Fibroblast of lung (primary cell): ENCODE results near the gene PRDX1. TPM values are rescaled to one million over a fixed set of nuclear protein-coding genes. Genes with fewer than 3 reads are reported as not detected.
A peak's percentile ranks its signal among the peaks of the same experiment; 100 is the strongest.

Experiments
- DNase-seq, 2 donors: peaks; one replicate each; pipeline versions ENCODE4 v3.0.0 to v3.0.0-alpha.2; 2010; ENCODE audit warnings: low read depth in 2 of 2
- H2AFZ ChIP-seq: 2 replicates; pipeline ENCODE4 v1.5.1; 2012; ENCODE audit warnings: low read length, control low read depth, inconsistent platforms
- H3K27ac ChIP-seq: 2 replicates; pipeline ENCODE4 v1.5.1; 2011; ENCODE audit warnings: low read length, control low read depth; ENCODE audit not compliant: insufficient read depth
- H3K27me3 ChIP-seq: 2 replicates; pipeline ENCODE4 v1.5.1; 2011; ENCODE audit warnings: mild to moderate bottlenecking, low read length; ENCODE audit not compliant: control insufficient read depth, insufficient read depth
- H3K36me3 ChIP-seq: 2 replicates; pipeline ENCODE4 v1.5.1; 2011; ENCODE audit warnings: low read length; ENCODE audit not compliant: control insufficient read depth, insufficient read depth
- H3K4me1 ChIP-seq: 2 replicates; pipeline ENCODE4 v1.5.1; 2011; ENCODE audit warnings: low read length; ENCODE audit not compliant: control insufficient read depth, insufficient read depth; ENCODE audit errors: extremely low read depth
- H3K4me2 ChIP-seq: 2 replicates; pipeline ENCODE4 v1.5.1; 2011; ENCODE audit warnings: low read length, control low read depth; ENCODE audit not compliant: insufficient read depth; ENCODE audit errors: extremely low read depth
- H3K4me3 ChIP-seq, 4 experiments: fragments of 200-600 bp in 1 of 4; sonication (generic) in 1 of 4; replicated peaks in 1 of 4; 2 replicates each; pipeline ENCODE4 v1.5.1; 2011 to 2016; ENCODE audit warnings: low read length in 4 of 4, low read depth in 3 of 4, mild to moderate bottlenecking in 3 of 4, control low read depth in 2 of 4, inconsistent platforms in 1 of 4, mixed read lengths in 1 of 4; ENCODE audit not compliant: insufficient read depth in 1 of 4; ENCODE audit errors: control extremely low read depth in 1 of 4
- H3K79me2 ChIP-seq: 2 replicates; pipeline ENCODE4 v1.5.1; 2012; ENCODE audit warnings: mild to moderate bottlenecking, low read length, inconsistent platforms; ENCODE audit not compliant: control insufficient read depth, insufficient read depth
- H3K9ac ChIP-seq: 2 replicates; pipeline ENCODE4 v1.5.1; 2011; ENCODE audit warnings: mild to moderate bottlenecking, low read length, control low read depth; ENCODE audit not compliant: insufficient read depth
- H3K9me3 ChIP-seq: 2 replicates; pipeline ENCODE4 v1.5.1; 2012; ENCODE audit warnings: low read depth, low read length; ENCODE audit not compliant: control insufficient read depth, insufficient read depth
- H4K20me1 ChIP-seq: 2 replicates; pipeline ENCODE4 v1.5.1; 2011; ENCODE audit warnings: low read length; ENCODE audit not compliant: control insufficient read depth, insufficient read depth; ENCODE audit errors: extremely low read depth
- EZH2 ChIP-seq: IDR thresholded peaks from 2 replicates; pipeline ENCODE4 v1.5.1; 2012; ENCODE audit warnings: low read length, control low read depth, mild to moderate bottlenecking; ENCODE audit errors: missing control alignments
- polyA minus RNA-seq: library from RNA; depleted of rRNA, polyadenylated mRNA; stranded (reverse); fragments of >200 nt; gene quantifications from 2 replicates; pipeline ENCODE4 v1.2.3, GENCODE V29; 2011; ENCODE audit warnings: low replicate concordance
- polyA plus RNA-seq, 2 donors: library from polyadenylated mRNA; depleted of rRNA in 1 of 2; stranded (reverse) in 1 of 2; unstranded in 1 of 2; fragments of >200 nt; gene quantifications; 2 replicates each; pipeline ENCODE4 v1.2.1, GENCODE V29; 2011 to 2012; ENCODE audit warnings: missing spikeins in 1 of 2
- total RNA-seq: library from RNA; depleted of rRNA; stranded (reverse); fragments of >200 nt; gene quantifications from 2 replicates; pipeline ENCODE4 v1.2.1, GENCODE V29; 2014
- TF ChIP-seq, protein P1 (sequence below), 2 donors: IDR thresholded peaks in 1 of 2; conservative IDR thresholded peaks in 1 of 2; 1 replicate in 1 of 2; 2 replicates in 1 of 2; pipeline ENCODE4 v1.5.1; 2011 to 2012; ENCODE audit warnings: low read length in 2 of 2, control low read depth in 1 of 2, inconsistent platforms in 1 of 2, low read depth in 1 of 2, mild to moderate bottlenecking in 1 of 2

The PRDX1 gene
- total RNA-seq (336 and 420 TPM in 2 replicates), polyA plus RNA-seq (721 and 789 TPM in 2 replicates), polyA minus RNA-seq (81.9 and 122 TPM in 2 replicates)
- 731 and 776 TPM in 2 replicates for polyA plus RNA-seq (2012)

GRCh38 chr1:45521413-45522323 is at the start of gene PRDX1:
Gene PRDX1, minus strand, starts transcription at chr1:45521884. Its CDS starts 2,841 bp downstream, at chr1:45519043.
- H3K27me3 ChIP-seq: no peaks in the 10 kb centered on the region
- no peak for TF ChIP-seq EZH2
- TF ChIP-seq, protein P1, sequence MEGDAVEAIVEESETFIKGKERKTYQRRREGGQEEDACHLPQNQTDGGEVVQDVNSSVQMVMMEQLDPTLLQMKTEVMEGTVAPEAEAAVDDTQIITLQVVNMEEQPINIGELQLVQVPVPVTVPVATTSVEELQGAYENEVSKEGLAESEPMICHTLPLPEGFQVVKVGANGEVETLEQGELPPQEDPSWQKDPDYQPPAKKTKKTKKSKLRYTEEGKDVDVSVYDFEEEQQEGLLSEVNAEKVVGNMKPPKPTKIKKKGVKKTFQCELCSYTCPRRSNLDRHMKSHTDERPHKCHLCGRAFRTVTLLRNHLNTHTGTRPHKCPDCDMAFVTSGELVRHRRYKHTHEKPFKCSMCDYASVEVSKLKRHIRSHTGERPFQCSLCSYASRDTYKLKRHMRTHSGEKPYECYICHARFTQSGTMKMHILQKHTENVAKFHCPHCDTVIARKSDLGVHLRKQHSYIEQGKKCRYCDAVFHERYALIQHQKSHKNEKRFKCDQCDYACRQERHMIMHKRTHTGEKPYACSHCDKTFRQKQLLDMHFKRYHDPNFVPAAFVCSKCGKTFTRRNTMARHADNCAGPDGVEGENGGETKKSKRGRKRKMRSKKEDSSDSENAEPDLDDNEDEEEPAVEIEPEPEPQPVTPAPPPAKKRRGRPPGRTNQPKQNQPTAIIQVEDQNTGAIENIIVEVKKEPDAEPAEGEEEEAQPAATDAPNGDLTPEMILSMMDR (conservative IDR thresholded peaks at IDR 0.05 in 1 of 2, IDR thresholded peaks at IDR 0.05 in 1 of 2; ENCODE audit: low read depth in 1 of 2, low read length in 2 of 2): peak in 1 of 2 donors; percentile 11
- H3K4me1 ChIP-seq: peaks cover 6% of the 10 kb centered on the region
- peak within 1 kb of the TSS; percentile 96 to 100 (median 97) for H3K4me3 ChIP-seq
- DNase-seq: peak; percentile 90 to 96
- H3K9me3 ChIP-seq: no peaks in the 10 kb centered on the region
- peak within 1 kb of the TSS; percentile 63 for H2AFZ ChIP-seq
- H3K36me3 ChIP-seq: peaks cover 3% of the 10 kb centered on the region
- peaks cover 41% of the 10 kb centered on the region for H3K79me2 ChIP-seq
- peaks cover 2% of the 10 kb centered on the region for H4K20me1 ChIP-seq
- H3K27ac ChIP-seq: peak within 1 kb of the TSS; percentile 96
- H3K9ac ChIP-seq: peak within 1 kb of the TSS; percentile 95
- peak within 1 kb of the TSS; percentile 86 for H3K4me2 ChIP-seq

DNA sequence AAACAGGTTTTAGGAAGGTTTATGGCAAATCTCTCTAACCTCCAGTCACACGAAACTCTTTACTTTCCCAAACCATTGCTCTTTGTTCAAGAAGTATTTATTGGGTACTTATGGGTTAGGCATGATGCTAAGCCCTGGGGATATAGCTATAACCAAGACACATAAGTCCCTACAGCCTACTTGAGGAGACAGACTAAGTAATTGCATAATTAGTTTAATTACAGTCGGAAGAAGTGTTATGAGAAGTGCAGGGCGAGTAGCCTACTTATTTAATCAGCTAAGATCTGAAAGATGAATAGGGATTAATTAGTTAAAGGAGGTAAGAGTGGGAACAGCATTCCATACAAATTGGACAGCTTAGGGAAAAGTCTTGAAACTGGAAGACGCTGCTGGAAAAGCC is 48.9 kb upstream of the PRDX1 start:
- Histone ChIP-seq H3K4me2 (no peak overlapping the region), H3K36me3 (peaks cover 7% of the 10 kb centered on the region), H3K4me1 (no peaks in the 10 kb centered on the region), H4K20me1 (no peaks in the 10 kb centered on the region), H3K4me3 (no peak overlapping the region), H3K9ac (no peak overlapping the region), H3K27me3 (no peaks in the 10 kb centered on the region), H3K27ac (no peak overlapping the region), H3K79me2 (no peaks in the 10 kb centered on the region), H2AFZ (no peak overlapping the region), H3K9me3 (no peaks in the 10 kb centered on the region)
- no peak for DNase-seq
- TF ChIP-seq, protein P1 (conservative IDR thresholded peaks at IDR 0.05 in 1 of 2, IDR thresholded peaks at IDR 0.05 in 1 of 2; ENCODE audit: low read depth in 1 of 2, low read length in 2 of 2): no peak
- no peak for TF ChIP-seq EZH2

DNA sequence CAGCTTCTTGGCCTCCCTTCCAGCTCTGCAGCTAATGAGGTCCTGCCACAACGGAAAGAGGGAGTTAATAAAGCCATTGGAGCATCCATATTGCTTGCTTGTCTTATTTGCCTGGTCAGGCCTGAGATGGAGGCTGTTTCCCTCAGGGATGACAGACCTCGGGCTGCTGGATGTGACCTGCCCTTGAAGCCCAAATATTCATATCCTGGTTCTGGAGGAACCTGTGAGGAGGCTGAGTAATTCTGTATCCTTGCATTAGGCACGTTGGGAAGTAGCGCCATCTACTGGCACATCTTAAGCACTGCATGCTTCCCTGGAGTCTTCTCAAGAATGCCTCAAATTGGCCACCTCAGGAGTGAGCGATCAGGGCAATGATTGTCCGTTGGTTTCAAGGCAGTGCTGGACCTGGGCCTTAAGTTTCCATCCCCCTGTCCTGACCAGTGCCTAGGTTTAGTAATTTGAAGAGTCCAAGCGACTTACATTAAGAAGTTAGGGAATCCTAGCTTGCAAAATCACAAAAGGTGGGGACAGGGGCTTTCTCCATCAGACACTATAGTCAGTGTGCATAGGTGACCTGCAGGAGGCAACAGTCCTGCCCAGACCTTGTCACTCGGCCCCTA is 48.4 kb upstream of the PRDX1 start:
- peak; percentile 62 to 80 for DNase-seq
- Histone ChIP-seq H3K9ac (no peak overlapping the region), H3K4me2 (no peak overlapping the region), H3K9me3 (no peaks in the 10 kb centered on the region), H3K27me3 (no peaks in the 10 kb centered on the region), H3K4me1 (no peaks in the 10 kb centered on the region), H3K36me3 (peaks cover 7% of the 10 kb centered on the region), H4K20me1 (no peaks in the 10 kb centered on the region), H3K79me2 (no peaks in the 10 kb centered on the region), H3K4me3 (no peak overlapping the region), H3K27ac (no peak overlapping the region), H2AFZ (no peak overlapping the region)
- TF ChIP-seq, protein P1 (conservative IDR thresholded peaks at IDR 0.05 in 1 of 2, IDR thresholded peaks at IDR 0.05 in 1 of 2; ENCODE audit: low read depth in 1 of 2, low read length in 2 of 2): peak; percentile 99
- no peak for TF ChIP-seq EZH2
